ENCODE data around the gene SYP. TPM values are rescaled to one million over a fixed set of nuclear protein-coding genes. Genes with fewer than 3 reads are reported as not detected.
"Not testable (repeated sequence)": the region's sequence is repeated elsewhere in the genome, so short reads cannot be mapped to it uniquely, and the experiment has no call there.

Gene SYP
- total RNA-seq, 1 donor, result not detected

- peak; percentile 75 for DNase-seq (ENCODE audit: low read depth)
- H3K4me3 ChIP-seq (ENCODE audit: low read depth, low read length), result peak overlapping the region; percentile 59
- no peak for TF ChIP-seq CTCF (IDR thresholded peaks at IDR 0.05; ENCODE audit: insufficient read depth, low read depth, low read length)
Observed at GRCh38 chrX:49155243-49155899, 44.6 kb downstream of the SYP start.

DNA sequence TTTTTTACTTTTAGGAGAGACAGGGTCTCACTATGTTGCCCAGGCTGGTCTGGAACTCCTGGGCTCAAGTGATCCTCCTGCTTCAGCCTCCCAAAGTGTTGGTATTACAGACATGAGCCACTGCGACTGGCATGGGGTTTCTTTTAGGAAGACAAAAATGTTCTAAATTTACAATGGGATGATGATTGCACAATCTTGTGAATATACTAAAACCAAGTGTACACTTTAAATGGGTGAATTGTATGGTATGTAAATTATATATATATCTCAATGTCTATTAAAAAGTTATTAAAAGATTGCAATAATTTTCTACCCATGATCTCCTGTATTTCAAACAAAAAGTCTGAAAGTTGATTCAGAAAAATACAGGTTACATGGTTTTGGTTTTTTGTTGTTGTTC, 46.5 kb downstream of the SYP start:
- no peak for TF ChIP-seq CTCF (IDR thresholded peaks at IDR 0.05; ENCODE audit: insufficient read depth, low read depth, low read length)
- no peak for DNase-seq (ENCODE audit: low read depth)
- no peak overlapping the region for H3K4me3 ChIP-seq (ENCODE audit: low read depth, low read length)

- not testable (repeated sequence) for H3K4me3 ChIP-seq (ENCODE audit: low read depth, low read length); DNase-seq (ENCODE audit: low read depth)
Observed at GRCh38 chrX:49149291-49149690, 50.7 kb downstream of the SYP start.

DNA sequence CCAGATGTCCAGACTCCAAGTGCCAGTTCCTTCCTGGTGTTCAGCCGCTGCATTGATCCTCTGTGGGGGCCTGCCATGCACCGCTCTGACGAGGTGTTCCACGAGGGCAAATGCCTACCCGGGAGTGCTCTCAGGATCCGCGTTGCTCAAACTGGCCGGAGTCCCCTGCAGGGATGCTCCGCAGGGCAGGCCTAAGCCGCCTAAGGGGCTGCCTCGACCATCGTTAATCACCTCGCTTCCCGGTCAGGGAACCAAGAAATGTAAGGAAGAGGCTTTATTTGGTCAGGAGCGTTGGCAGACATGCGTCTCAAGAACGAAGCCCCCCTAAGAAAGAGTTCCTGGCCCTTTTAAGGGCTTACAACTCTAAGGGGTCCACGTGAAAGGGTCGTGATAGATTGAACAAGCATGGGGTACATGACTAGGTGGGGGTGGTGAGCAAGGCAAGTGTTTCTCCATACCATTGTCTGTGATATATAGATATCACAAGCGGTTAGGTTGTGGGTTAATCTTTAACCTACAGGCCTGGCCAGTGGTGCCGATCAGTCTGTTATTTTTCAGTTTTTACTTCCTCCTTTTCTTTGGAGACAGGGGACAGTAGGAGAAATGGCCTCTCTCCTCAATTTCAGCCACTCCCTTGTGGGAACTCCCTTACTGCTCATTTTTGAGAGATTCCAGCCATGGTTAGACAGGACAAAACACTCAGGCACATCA, 51.4 kb downstream of the SYP start:
- H3K4me3 ChIP-seq (ENCODE audit: low read depth, low read length); DNase-seq (ENCODE audit: low read depth): not testable (repeated sequence)

DNA sequence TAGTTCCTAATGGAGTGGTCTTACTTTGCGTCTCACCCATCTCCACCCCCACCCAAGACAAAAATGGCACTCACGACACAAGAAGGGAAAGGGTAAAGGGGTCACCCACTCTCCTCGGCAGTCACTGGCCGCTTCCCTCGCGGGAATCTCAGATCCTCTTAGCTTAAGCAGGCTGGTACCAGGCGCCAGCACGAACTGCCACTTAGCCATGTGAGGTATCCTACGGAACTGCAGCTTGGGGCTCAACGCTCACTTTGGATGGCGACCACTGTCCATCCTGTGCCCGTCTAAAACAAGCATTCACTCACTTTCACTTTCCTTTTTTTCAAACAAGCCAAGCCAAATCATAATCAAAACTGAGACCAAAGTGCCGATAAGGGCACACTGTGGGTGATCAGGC, 52.1 kb downstream of the SYP start:
- no peak for DNase-seq (ENCODE audit: low read depth)
- no peak overlapping the region for H3K4me3 ChIP-seq (ENCODE audit: low read depth, low read length)
- no peak for TF ChIP-seq CTCF (IDR thresholded peaks at IDR 0.05; ENCODE audit: insufficient read depth, low read depth, low read length)

GRCh38 chrX:49147282-49147681, 52.7 kb downstream of the SYP start:
- H3K4me3 ChIP-seq (ENCODE audit: low read depth, low read length), result no peak overlapping the region
- no peak for TF ChIP-seq CTCF (IDR thresholded peaks at IDR 0.05; ENCODE audit: insufficient read depth, low read depth, low read length)
- DNase-seq (ENCODE audit: low read depth), result no peak

GRCh38 chrX:49143154-49143553, 56.8 kb downstream of the SYP start:
- not testable (repeated sequence) for DNase-seq (ENCODE audit: low read depth); H3K4me3 ChIP-seq (ENCODE audit: low read depth, low read length)

- peak; percentile 23 for TF ChIP-seq CTCF (IDR thresholded peaks at IDR 0.05; ENCODE audit: insufficient read depth, low read depth, low read length)
- DNase-seq (ENCODE audit: low read depth); H3K4me3 ChIP-seq (ENCODE audit: low read depth, low read length): not testable (repeated sequence)
Observed at GRCh38 chrX:49142264-49142663, 57.7 kb downstream of the SYP start.
